HCT116 (cell line): ENCODE measurements around the gene PPP2R5B. TPM values are rescaled to one million over a fixed set of nuclear protein-coding genes. Genes with fewer than 3 reads are reported as not detected.

ENCODE experiments used
- ATAC-seq: fragments of 200-7000 bp; cut with Tn5 transposase; 2 replicates; pipeline ENCODE4 v1.9.1; 2020; ENCODE audit warnings: mild to moderate bottlenecking, moderate library complexity
- BruUV-seq: library from RNA; stranded (reverse); fragments of 400-500 nt; replicated peaks from 2 replicates; lab custom pipeline; 2021; lab: Mats Ljungman, UMichigan
- CTCF ChIA-PET: fragments of 300-600 bp; sonication (Branson Sonifier 250); formaldehyde crosslinking; loops from one replicate; lab custom pipeline; 2021; ENCODE audit warnings: antibody characterized with exemption; lab: Charles Lee
- POLR2A ChIA-PET: fragments of 300-600, 350-600 bp; sonication (Branson Sonifier 250); formaldehyde crosslinking; loops from one replicate; lab custom pipeline; 2021; ENCODE audit warnings: antibody characterized with exemption; lab: Charles Lee
- RAD21 ChIA-PET, 2 experiments: fragments of 300-600 bp; sonication (Branson Sonifier 250); formaldehyde crosslinking; loops; one replicate each; lab custom pipeline; 2023; ENCODE audit warnings: low total read pairs in 2 of 2; ENCODE audit not compliant: uncharacterized antibody in 2 of 2, unreplicated experiment in 2 of 2, low non-redundant PET in 1 of 2; lab: Charles Lee
- DNase-seq: peaks from one replicate; pipeline ENCODE4 v3.0.0-alpha.2; 2010; ENCODE audit warnings: low read depth, low spot score
- H2AFZ ChIP-seq: fragments of 200-600 bp; shearing (Covaris generic), sonication (generic); 2 replicates; pipeline ENCODE4 v1.6.1; 2017; ENCODE audit warnings: low read depth, mixed run types, mixed read lengths, antibody characterized with exemption, low read length; ENCODE audit not compliant: poor library complexity, severe bottlenecking
- H3K27ac ChIP-seq: 2 replicates; pipeline ENCODE4 v1.5.1; 2012; ENCODE audit warnings: low read depth, low read length
- H3K27me3 ChIP-seq: fragments of 200-600 bp; sonication (generic); 2 replicates; pipeline ENCODE4 v1.6.1; 2016; ENCODE audit warnings: mixed run types, low read length, mixed read lengths; ENCODE audit not compliant: insufficient read depth
- H3K36me3 ChIP-seq, 2 experiments: fragments of 200-500 bp in 1 of 2; fragments of 200-600 bp in 1 of 2; sonication (Bioruptor generic) in 1 of 2; sonication (generic) in 1 of 2; 2 replicates each; pipeline versions ENCODE4 v1.5.1 to v1.6.1; 2014 to 2016; ENCODE audit warnings: low read length in 2 of 2, inconsistent platforms in 1 of 2, mixed read lengths in 1 of 2, mixed run types in 1 of 2; ENCODE audit not compliant: insufficient read depth in 2 of 2, control insufficient read depth in 1 of 2
- H3K4me1 ChIP-seq, 2 experiments: fragments of 200-600 bp in 1 of 2; sonication (generic) in 1 of 2; 2 replicates each; pipeline versions ENCODE4 v1.5.1 to v1.6.1; 2012 to 2017; ENCODE audit warnings: low read length in 2 of 2, inconsistent platforms in 1 of 2, mild to moderate bottlenecking in 1 of 2, mixed read lengths in 1 of 2, mixed run types in 1 of 2, moderate library complexity in 1 of 2; ENCODE audit not compliant: insufficient read depth in 2 of 2, control insufficient read depth in 1 of 2
- H3K4me2 ChIP-seq: fragments of 200-600 bp; sonication (generic); 2 replicates; pipeline ENCODE4 v1.6.1; 2017; ENCODE audit warnings: mixed run types, low read length, mixed read lengths
- H3K4me3 ChIP-seq, 2 experiments: fragments of 200-600 bp in 1 of 2; sonication (generic) in 1 of 2; replicated peaks in 1 of 2; 2 replicates each; pipeline ENCODE4 v1.5.1; 2011 to 2016; ENCODE audit warnings: low read length in 2 of 2, control low read depth in 1 of 2, low read depth in 1 of 2, mild to moderate bottlenecking in 1 of 2, mixed read lengths in 1 of 2, mixed run types in 1 of 2
- H3K79me2 ChIP-seq: fragments of 200-600 bp; sonication (generic); 2 replicates; pipeline ENCODE4 v1.6.1; 2017; ENCODE audit warnings: mild to moderate bottlenecking, mixed run types, low read length, moderate library complexity, mixed read lengths; ENCODE audit not compliant: insufficient read depth
- H3K9ac ChIP-seq: fragments of 200-600 bp; sonication (generic); 2 replicates; pipeline ENCODE4 v1.6.1; 2016; ENCODE audit warnings: low read length, mixed read lengths
- H3K9me2 ChIP-seq: fragments of 200-600 bp; sonication (generic), shearing (Covaris generic); 2 replicates; pipeline ENCODE4 v1.6.1; 2017; ENCODE audit warnings: mixed run types, mild to moderate bottlenecking, moderate library complexity; ENCODE audit not compliant: insufficient read depth
- H3K9me3 ChIP-seq, 2 experiments: fragments of 200-500 bp in 1 of 2; fragments of 200-600 bp in 1 of 2; sonication (Bioruptor generic) in 1 of 2; sonication (generic) in 1 of 2; 2 replicates each; pipeline ENCODE4 v1.6.1; 2014 to 2017; ENCODE audit warnings: low read length in 2 of 2, mixed read lengths in 2 of 2, inconsistent platforms in 1 of 2, low read depth in 1 of 2, mild to moderate bottlenecking in 1 of 2, mixed run types in 1 of 2, moderate library complexity in 1 of 2; ENCODE audit not compliant: control insufficient read depth in 1 of 2, insufficient read depth in 1 of 2
- H4K20me1 ChIP-seq: fragments of 200-600 bp; sonication (generic), shearing (Covaris generic); 2 replicates; pipeline ENCODE4 v1.6.1; 2017; ENCODE audit warnings: mixed run types, mild to moderate bottlenecking, moderate library complexity; ENCODE audit not compliant: insufficient read depth
- ATF3 ChIP-seq: IDR thresholded peaks from 2 replicates; pipeline ENCODE4 v1.6.1; 2012
- CTCF ChIP-seq, 3 experiments: fragments of 200-600 bp in 1 of 3; sonication (generic) in 1 of 3; IDR thresholded peaks in 2 of 3; conservative IDR thresholded peaks in 1 of 3; 2 replicates each; pipeline ENCODE4 v1.5.1; 2012 to 2017; ENCODE audit warnings: low read depth in 2 of 3, low read length in 2 of 3, antibody characterized with exemption in 1 of 3, borderline replicate concordance in 1 of 3, control low read depth in 1 of 3, mild to moderate bottlenecking in 1 of 3, mixed read lengths in 1 of 3, mixed run types in 1 of 3, moderate library complexity in 1 of 3; ENCODE audit not compliant: insufficient read depth in 1 of 3
- EGR1 ChIP-seq: IDR thresholded peaks from 2 replicates; pipeline ENCODE4 v1.6.1; 2012; ENCODE audit warnings: low read depth
- FOSL1 ChIP-seq: IDR thresholded peaks from 2 replicates; pipeline ENCODE4 v1.6.1; 2012; ENCODE audit warnings: low read depth
- MAX ChIP-seq: IDR thresholded peaks from 2 replicates; pipeline ENCODE4 v1.6.1; 2012
- RAD21 ChIP-seq: IDR thresholded peaks from 2 replicates; pipeline ENCODE4 v1.6.1; 2012; ENCODE audit warnings: low read depth, mild to moderate bottlenecking
- REST ChIP-seq: IDR thresholded peaks from 2 replicates; pipeline ENCODE4 v1.6.1; 2012; ENCODE audit warnings: low read depth
- SIN3A ChIP-seq: IDR thresholded peaks from 2 replicates; pipeline ENCODE4 v1.6.1; 2012; ENCODE audit warnings: low read depth
- SP1 ChIP-seq: IDR thresholded peaks from 2 replicates; pipeline ENCODE4 v1.6.1; 2012; ENCODE audit warnings: low read depth
- YY1 ChIP-seq: IDR thresholded peaks from 2 replicates; pipeline ENCODE4 v1.6.1; 2011; ENCODE audit warnings: low read length, low read depth, moderate library complexity, mild to moderate bottlenecking; ENCODE audit not compliant: insufficient replicate concordance; ENCODE audit errors: extremely low read depth
- ZFX ChIP-seq: fragments of 450-650 bp; IDR thresholded peaks from 2 replicates; pipeline ENCODE4 v1.6.1; 2017
- intact Hi-C: fragments of 100-400 bp; cut with micrococcal nuclease; formaldehyde crosslinking; loops from 2 replicates; pipeline ENCODE4 v1.10.0; 2022
- total RNA-seq: library from RNA; stranded (reverse); gene quantifications from one replicate; pipeline ENCODE4 v1.2.1, GENCODE V29; 2021; ENCODE audit not compliant: unreplicated experiment

The PPP2R5B gene
- total RNA-seq, 1 experiment from 2014 or later = 10.9 TPM

- Histone ChIP-seq H3K27ac (no peak overlapping the region), H3K27me3 (no peaks in the 10 kb centered on the region), H3K4me1 (no peaks in the 10 kb centered on the region), H3K9ac (no peak overlapping the region), H3K9me3 (no peaks in the 10 kb centered on the region), H4K20me1 (no peaks in the 10 kb centered on the region), H3K4me3 (no peak overlapping the region), H3K79me2 (no peaks in the 10 kb centered on the region), H3K9me2 (no peaks in the 10 kb centered on the region), H3K4me2 (no peak overlapping the region), H2AFZ (no peak overlapping the region), H3K36me3 (peaks cover 0 to 10% of the 10 kb centered on the region in 2 experiments; a peak in 2 of 4 replicates)
- RAD21 ChIA-PET = no interaction called here
- no TSS peak for BruUV-seq
- TF ChIP-seq ATF3 (no peak), YY1 (no peak), REST (no peak), RAD21 (no peak), SIN3A (no peak), CTCF (IDR thresholded peaks at IDR 0.05 in 2 of 3, conservative IDR thresholded peaks at IDR 0.05 in 1 of 3; ENCODE audit: borderline replicate concordance in 1 of 3, insufficient read depth in 1 of 3, low read depth in 2 of 3, low read length in 2 of 3) (no peak), FOSL1 (no peak), SP1 (no peak), MAX (no peak), ZFX (no peak), EGR1 (no peak)
- POLR2A ChIA-PET = no interaction called here
- CTCF ChIA-PET = no interaction called here
- intact Hi-C loops = no loop called here
- ATAC-seq = no peak
- no peak for DNase-seq
Measured at GRCh38 chr11:64908766-64909165, 15.7 kb upstream of the PPP2R5B start.
